Fibroblast of lung (primary cell): ENCODE data around the gene RSKR. TPM values are rescaled to one million over a fixed set of nuclear protein-coding genes. Genes with fewer than 3 reads are reported as not detected.

ENCODE experiments used
- DNase-seq, 2 donors: peaks; one replicate each; pipeline versions ENCODE4 v3.0.0 to v3.0.0-alpha.2; 2010; ENCODE audit warnings: low read depth in 2 of 2
- H2AFZ ChIP-seq: 2 replicates; pipeline ENCODE4 v1.5.1; 2012; ENCODE audit warnings: low read length, control low read depth, inconsistent platforms
- H3K27ac ChIP-seq: 2 replicates; pipeline ENCODE4 v1.5.1; 2011; ENCODE audit warnings: low read length, control low read depth; ENCODE audit not compliant: insufficient read depth
- H3K27me3 ChIP-seq: 2 replicates; pipeline ENCODE4 v1.5.1; 2011; ENCODE audit warnings: mild to moderate bottlenecking, low read length; ENCODE audit not compliant: control insufficient read depth, insufficient read depth
- H3K36me3 ChIP-seq: 2 replicates; pipeline ENCODE4 v1.5.1; 2011; ENCODE audit warnings: low read length; ENCODE audit not compliant: control insufficient read depth, insufficient read depth
- H3K4me1 ChIP-seq: 2 replicates; pipeline ENCODE4 v1.5.1; 2011; ENCODE audit warnings: low read length; ENCODE audit not compliant: control insufficient read depth, insufficient read depth; ENCODE audit errors: extremely low read depth
- H3K4me2 ChIP-seq: 2 replicates; pipeline ENCODE4 v1.5.1; 2011; ENCODE audit warnings: low read length, control low read depth; ENCODE audit not compliant: insufficient read depth; ENCODE audit errors: extremely low read depth
- H3K4me3 ChIP-seq, 4 experiments: fragments of 200-600 bp in 1 of 4; sonication (generic) in 1 of 4; replicated peaks in 1 of 4; 2 replicates each; pipeline ENCODE4 v1.5.1; 2011 to 2016; ENCODE audit warnings: low read length in 4 of 4, low read depth in 3 of 4, mild to moderate bottlenecking in 3 of 4, control low read depth in 2 of 4, inconsistent platforms in 1 of 4, mixed read lengths in 1 of 4; ENCODE audit not compliant: insufficient read depth in 1 of 4; ENCODE audit errors: control extremely low read depth in 1 of 4
- H3K79me2 ChIP-seq: 2 replicates; pipeline ENCODE4 v1.5.1; 2012; ENCODE audit warnings: mild to moderate bottlenecking, low read length, inconsistent platforms; ENCODE audit not compliant: control insufficient read depth, insufficient read depth
- H3K9ac ChIP-seq: 2 replicates; pipeline ENCODE4 v1.5.1; 2011; ENCODE audit warnings: mild to moderate bottlenecking, low read length, control low read depth; ENCODE audit not compliant: insufficient read depth
- H3K9me3 ChIP-seq: 2 replicates; pipeline ENCODE4 v1.5.1; 2012; ENCODE audit warnings: low read depth, low read length; ENCODE audit not compliant: control insufficient read depth, insufficient read depth
- H4K20me1 ChIP-seq: 2 replicates; pipeline ENCODE4 v1.5.1; 2011; ENCODE audit warnings: low read length; ENCODE audit not compliant: control insufficient read depth, insufficient read depth; ENCODE audit errors: extremely low read depth
- EZH2 ChIP-seq: IDR thresholded peaks from 2 replicates; pipeline ENCODE4 v1.5.1; 2012; ENCODE audit warnings: low read length, control low read depth, mild to moderate bottlenecking; ENCODE audit errors: missing control alignments
- polyA plus RNA-seq, 2 donors: library from polyadenylated mRNA; depleted of rRNA in 1 of 2; stranded (reverse) in 1 of 2; unstranded in 1 of 2; fragments of >200 nt; gene quantifications; 2 replicates each; pipeline ENCODE4 v1.2.1, GENCODE V29; 2011 to 2012; ENCODE audit warnings: missing spikeins in 1 of 2
- total RNA-seq: library from RNA; depleted of rRNA; stranded (reverse); fragments of >200 nt; gene quantifications from 2 replicates; pipeline ENCODE4 v1.2.1, GENCODE V29; 2014
- TF ChIP-seq, protein P1 (sequence below), 2 donors: IDR thresholded peaks in 1 of 2; conservative IDR thresholded peaks in 1 of 2; 1 replicate in 1 of 2; 2 replicates in 1 of 2; pipeline ENCODE4 v1.5.1; 2011 to 2012; ENCODE audit warnings: low read length in 2 of 2, control low read depth in 1 of 2, inconsistent platforms in 1 of 2, low read depth in 1 of 2, mild to moderate bottlenecking in 1 of 2

Gene RSKR
- total and polyA plus RNA-seq, 2 donors (not counting 1 experiment from before 2014, with no cell fraction given), result 1.8 to 3.8 TPM

DNA sequence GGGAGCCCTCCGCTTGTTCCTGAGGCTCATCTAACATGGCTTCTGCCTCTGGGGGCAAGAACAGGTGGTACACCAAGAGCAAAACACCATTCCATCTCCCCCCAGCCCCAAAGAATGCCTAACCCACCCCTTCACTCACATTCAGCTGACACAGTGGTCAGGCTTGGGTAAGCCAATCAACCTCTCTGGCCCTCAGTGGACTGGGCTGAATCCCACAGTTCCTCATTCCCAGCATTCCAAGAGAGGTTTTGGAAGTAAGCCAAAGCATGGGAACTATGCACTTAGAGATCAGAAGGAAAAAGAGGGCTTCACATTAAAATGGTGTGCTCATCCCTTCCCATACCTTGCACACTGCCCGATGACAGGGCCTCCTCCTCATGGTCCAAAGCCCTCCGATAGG lies 50.5 kb downstream of the RSKR start:
- no peaks in the 10 kb centered on the region for H4K20me1 ChIP-seq
- H3K36me3 ChIP-seq, result peaks cover 9% of the 10 kb centered on the region
- H3K27ac ChIP-seq, result no peak overlapping the region
- H2AFZ ChIP-seq, result no peak overlapping the region
- no peaks in the 10 kb centered on the region for H3K9me3 ChIP-seq
- H3K27me3 ChIP-seq, result no peaks in the 10 kb centered on the region
- TF ChIP-seq, protein P1, sequence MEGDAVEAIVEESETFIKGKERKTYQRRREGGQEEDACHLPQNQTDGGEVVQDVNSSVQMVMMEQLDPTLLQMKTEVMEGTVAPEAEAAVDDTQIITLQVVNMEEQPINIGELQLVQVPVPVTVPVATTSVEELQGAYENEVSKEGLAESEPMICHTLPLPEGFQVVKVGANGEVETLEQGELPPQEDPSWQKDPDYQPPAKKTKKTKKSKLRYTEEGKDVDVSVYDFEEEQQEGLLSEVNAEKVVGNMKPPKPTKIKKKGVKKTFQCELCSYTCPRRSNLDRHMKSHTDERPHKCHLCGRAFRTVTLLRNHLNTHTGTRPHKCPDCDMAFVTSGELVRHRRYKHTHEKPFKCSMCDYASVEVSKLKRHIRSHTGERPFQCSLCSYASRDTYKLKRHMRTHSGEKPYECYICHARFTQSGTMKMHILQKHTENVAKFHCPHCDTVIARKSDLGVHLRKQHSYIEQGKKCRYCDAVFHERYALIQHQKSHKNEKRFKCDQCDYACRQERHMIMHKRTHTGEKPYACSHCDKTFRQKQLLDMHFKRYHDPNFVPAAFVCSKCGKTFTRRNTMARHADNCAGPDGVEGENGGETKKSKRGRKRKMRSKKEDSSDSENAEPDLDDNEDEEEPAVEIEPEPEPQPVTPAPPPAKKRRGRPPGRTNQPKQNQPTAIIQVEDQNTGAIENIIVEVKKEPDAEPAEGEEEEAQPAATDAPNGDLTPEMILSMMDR (conservative IDR thresholded peaks at IDR 0.05 in 1 of 2, IDR thresholded peaks at IDR 0.05 in 1 of 2; ENCODE audit: low read depth in 1 of 2, low read length in 2 of 2), result no peak
- TF ChIP-seq EZH2, result no peak
- H3K9ac ChIP-seq, result no peak overlapping the region
- no peaks in the 10 kb centered on the region for H3K79me2 ChIP-seq
- DNase-seq, result peak; percentile 24 to 69
- H3K4me3 ChIP-seq, result no peak overlapping the region
- H3K4me1 ChIP-seq, result peaks cover 7% of the 10 kb centered on the region
- H3K4me2 ChIP-seq, result no peak overlapping the region

Other genes with a start within 250 kb of the RSKR start
- not detected in 2 replicates for gene SEBOX, start 249.0 kb downstream of the RSKR start, total RNA-seq
- not detected in 2 replicates for gene SEBOX, start 249.0 kb downstream of the RSKR start, polyA plus RNA-seq
- 0.17 and 0.51 TPM in 2 replicates for gene VTN, start 243.9 kb downstream of the RSKR start, total RNA-seq
- 0.46 and 3.5 TPM in 2 replicates for gene VTN, start 243.9 kb downstream of the RSKR start, polyA plus RNA-seq
- gene SARM1, start 242.5 kb downstream of the RSKR start, total RNA-seq, result 3.1 TPM in 2 replicates
- gene SARM1, start 242.5 kb downstream of the RSKR start, polyA plus RNA-seq, result 8.1 and 10.8 TPM in 2 replicates
- 3.6 and 5.1 TPM in 2 replicates for gene SLC46A1, start 208.0 kb downstream of the RSKR start, total RNA-seq
- gene SLC46A1, start 208.0 kb downstream of the RSKR start, polyA plus RNA-seq, result 2.9 and 4.6 TPM in 2 replicates
- not detected in 2 replicates for gene SLC13A2, start 140.5 kb downstream of the RSKR start, total RNA-seq
- not detected in 2 replicates for gene SLC13A2, start 140.5 kb downstream of the RSKR start, polyA plus RNA-seq
- gene FOXN1, start 107.8 kb downstream of the RSKR start, total RNA-seq, result not detected in 2 replicates
- not detected in 2 replicates for gene FOXN1, start 107.8 kb downstream of the RSKR start, polyA plus RNA-seq
- gene UNC119, start 61.6 kb downstream of the RSKR start, total RNA-seq, result 16.9 and 19.2 TPM in 2 replicates
- gene UNC119, start 61.6 kb downstream of the RSKR start, polyA plus RNA-seq, result 24.6 and 26.4 TPM in 2 replicates
- 32.6 and 53.7 TPM in 2 replicates for gene PIGS, start 42.7 kb downstream of the RSKR start, total RNA-seq
- gene PIGS, start 42.7 kb downstream of the RSKR start, polyA plus RNA-seq, result 59.9 and 68.4 TPM in 2 replicates
- 59.3 and 91.3 TPM in 2 replicates for gene ALDOC, start 37.3 kb downstream of the RSKR start, total RNA-seq
- gene ALDOC, start 37.3 kb downstream of the RSKR start, polyA plus RNA-seq, result 47.3 and 111 TPM in 2 replicates
- gene SPAG5, start 15.2 kb downstream of the RSKR start, total RNA-seq, result 1.5 and 13.7 TPM in 2 replicates
- gene SPAG5, start 15.2 kb downstream of the RSKR start, polyA plus RNA-seq, result 12.0 and 48.8 TPM in 2 replicates
- 107 and 160 TPM in 2 replicates for gene BLTP2, start 31.0 kb upstream of the RSKR start, total RNA-seq
- gene BLTP2, start 31.0 kb upstream of the RSKR start, polyA plus RNA-seq, result 74.9 and 96.3 TPM in 2 replicates
- 56.5 and 58.5 TPM in 2 replicates for gene SDF2, start 47.7 kb upstream of the RSKR start, total RNA-seq
- 65.2 and 75.2 TPM in 2 replicates for gene SDF2, start 47.7 kb upstream of the RSKR start, polyA plus RNA-seq
- gene SUPT6H, start 48.0 kb upstream of the RSKR start, total RNA-seq, result 36.7 and 61.6 TPM in 2 replicates
- gene SUPT6H, start 48.0 kb upstream of the RSKR start, polyA plus RNA-seq, result 34.7 and 39.1 TPM in 2 replicates
- 2.3 and 2.6 TPM in 2 replicates for gene PROCA1, start 97.7 kb upstream of the RSKR start, total RNA-seq
- 0.85 and 0.93 TPM in 2 replicates for gene PROCA1, start 97.7 kb upstream of the RSKR start, polyA plus RNA-seq
- gene RAB34, start 103.7 kb upstream of the RSKR start, total RNA-seq, result 159 and 174 TPM in 2 replicates
- 287 and 338 TPM in 2 replicates for gene RAB34, start 103.7 kb upstream of the RSKR start, polyA plus RNA-seq
- 519 and 881 TPM in 2 replicates for gene RPL23A, start 105.8 kb upstream of the RSKR start, total RNA-seq
- gene RPL23A, start 105.8 kb upstream of the RSKR start, polyA plus RNA-seq, result 1,041 and 1,196 TPM in 2 replicates
- gene TLCD1, start 112.0 kb upstream of the RSKR start, total RNA-seq, result 4.1 and 6.6 TPM in 2 replicates
- 10.8 and 11.5 TPM in 2 replicates for gene TLCD1, start 112.0 kb upstream of the RSKR start, polyA plus RNA-seq
- gene NEK8, start 114.6 kb upstream of the RSKR start, total RNA-seq, result 2.8 TPM in 2 replicates
- 3.0 and 3.8 TPM in 2 replicates for gene NEK8, start 114.6 kb upstream of the RSKR start, polyA plus RNA-seq
- gene TRAF4, start 129.8 kb upstream of the RSKR start, total RNA-seq, result 28.7 and 32.6 TPM in 2 replicates
- gene TRAF4, start 129.8 kb upstream of the RSKR start, polyA plus RNA-seq, result 17.5 and 20.8 TPM in 2 replicates
- gene FAM222B, start 228.6 kb upstream of the RSKR start, total RNA-seq, result 1.8 and 2.8 TPM in 2 replicates
- gene FAM222B, start 228.6 kb upstream of the RSKR start, polyA plus RNA-seq, result 9.0 and 10.5 TPM in 2 replicates
- gene ERAL1, start 240.8 kb upstream of the RSKR start, total RNA-seq, result 20.8 and 25.4 TPM in 2 replicates
- gene ERAL1, start 240.8 kb upstream of the RSKR start, polyA plus RNA-seq, result 39.0 and 55.7 TPM in 2 replicates